Endothelial cell of umbilical vein (primary cell): ENCODE results near the gene UBE2E3. TPM values are rescaled to one million over a fixed set of nuclear protein-coding genes. Genes with fewer than 3 reads are reported as not detected.

Experiments used
- Bru-seq: library from RNA; stranded (reverse); fragments of 400-500 nt; gene quantifications from one replicate; lab custom pipeline; 2021; lab: Mats Ljungman, UMichigan
- BruChase-seq, 2 experiments: library from RNA; stranded (reverse); fragments of 400-500 nt; gene quantifications; one replicate each; lab custom pipeline; 2021; lab: Mats Ljungman, UMichigan
- BruUV-seq: library from RNA; stranded (reverse); fragments of 400-500 nt; replicated peaks from 2 replicates; lab custom pipeline; 2021; lab: Mats Ljungman, UMichigan
- CTCF ChIA-PET: fragments of 300-600, 350-600 bp; sonication (Branson Sonifier 250); formaldehyde crosslinking; loops from one replicate; lab custom pipeline; 2021; ENCODE audit warnings: antibody characterized with exemption, inconsistent platforms; lab: Charles Lee
- POLR2A ChIA-PET: fragments of 300-600, 350-600 bp; sonication (Branson Sonifier 250); formaldehyde crosslinking; loops from one replicate; lab custom pipeline; 2021; ENCODE audit warnings: antibody characterized with exemption, inconsistent platforms; lab: Charles Lee
- DNase-seq: peaks from one replicate; pipeline ENCODE4 v3.0.0-alpha.2; 2011; ENCODE audit warnings: low read depth, low spot score
- FAIRE-seq: peaks from 2 replicates; lab custom pipeline; 2011; peaks lifted over from hg19 to GRCh38; lab: Jason Lieb, UNC
- H2AFZ ChIP-seq: 2 replicates; pipeline ENCODE4 v1.6.0; 2012; ENCODE audit warnings: low read depth, low read length, control low read depth, inconsistent platforms
- H3K27ac ChIP-seq: 2 replicates; pipeline ENCODE4 v1.5.1; 2011; ENCODE audit warnings: low read depth, mild to moderate bottlenecking, control low read depth, low read length, moderate library complexity; ENCODE audit not compliant: insufficient read depth
- H3K27me3 ChIP-seq, 2 experiments: 2 replicates each; pipeline versions ENCODE4 v1.6.0 to v1.6.1; 2011; ENCODE audit warnings: low read length in 2 of 2, mixed read lengths in 1 of 2; ENCODE audit not compliant: control insufficient read depth in 2 of 2, insufficient read depth in 2 of 2
- H3K36me3 ChIP-seq, 2 experiments: 2 replicates in 1 of 2; 3 replicates in 1 of 2; pipeline ENCODE4 v1.5.1; 2011; ENCODE audit warnings: low read length in 2 of 2, mild to moderate bottlenecking in 1 of 2, moderate library complexity in 1 of 2; ENCODE audit not compliant: control insufficient read depth in 2 of 2, insufficient read depth in 2 of 2; ENCODE audit errors: extremely low read depth in 1 of 2
- H3K4me1 ChIP-seq: 3 replicates; pipeline ENCODE4 v1.5.1; 2011; ENCODE audit warnings: mild to moderate bottlenecking, low read length; ENCODE audit not compliant: control insufficient read depth, insufficient read depth; ENCODE audit errors: extremely low read depth
- H3K4me2 ChIP-seq: 2 replicates; pipeline ENCODE4 v1.6.1; 2011; ENCODE audit warnings: low read length, control low read depth, mixed read lengths; ENCODE audit not compliant: insufficient read depth
- H3K4me3 ChIP-seq, 3 experiments: fragments of 200-600 bp in 1 of 3; sonication (generic), shearing (Covaris generic) in 1 of 3; replicated peaks in 1 of 3; 2 replicates each; pipeline ENCODE4 v1.5.1; 2011 to 2016; ENCODE audit warnings: control low read depth in 3 of 3, low read length in 3 of 3, mild to moderate bottlenecking in 2 of 3, inconsistent platforms in 1 of 3, low read depth in 1 of 3, moderate library complexity in 1 of 3; ENCODE audit not compliant: insufficient read depth in 1 of 3
- H3K79me2 ChIP-seq: 2 replicates; pipeline ENCODE4 v1.6.0; 2012; ENCODE audit warnings: low read length, inconsistent platforms; ENCODE audit not compliant: control insufficient read depth, insufficient read depth
- H3K9ac ChIP-seq: replicated peaks from 2 replicates; pipeline ENCODE3; 2011; ENCODE audit warnings: low read length, control low read depth; ENCODE audit not compliant: insufficient read depth; ENCODE audit errors: extremely low read depth
- H3K9me1 ChIP-seq: replicated peaks from 3 replicates; pipeline ENCODE4 v1.6.0; 2011; ENCODE audit warnings: mild to moderate bottlenecking, low read length; ENCODE audit not compliant: control insufficient read depth, insufficient read depth; ENCODE audit errors: extremely low read depth
- H3K9me3 ChIP-seq: replicated peaks from 2 replicates; pipeline ENCODE4 v1.5.1; 2012; ENCODE audit warnings: low read length, inconsistent platforms; ENCODE audit not compliant: control insufficient read depth, insufficient read depth
- H4K20me1 ChIP-seq: replicated peaks from 2 replicates; pipeline ENCODE3; 2011; ENCODE audit warnings: mild to moderate bottlenecking, low read length; ENCODE audit not compliant: control insufficient read depth, insufficient read depth; ENCODE audit errors: extremely low read depth
- EZH2 ChIP-seq: IDR thresholded peaks from 2 replicates; pipeline ENCODE4 v1.6.1; 2012; ENCODE audit warnings: borderline replicate concordance, low read depth, mild to moderate bottlenecking, moderate library complexity, low read length, inconsistent platforms; ENCODE audit not compliant: severe bottlenecking
- FOS ChIP-seq: IDR thresholded peaks from 2 replicates; pipeline ENCODE4 v1.6.1; 2011; ENCODE audit warnings: mild to moderate bottlenecking, low read length, moderate library complexity, borderline replicate concordance; ENCODE audit not compliant: insufficient read depth
- GATA2 ChIP-seq: IDR thresholded peaks from 2 replicates; pipeline ENCODE4 v1.7.0; 2011; ENCODE audit warnings: low read depth, mild to moderate bottlenecking, moderate library complexity, mixed read lengths, low read length; ENCODE audit not compliant: insufficient read length, insufficient read depth
- JUN ChIP-seq: IDR thresholded peaks from 2 replicates; pipeline ENCODE4 v1.6.1; 2011; ENCODE audit warnings: borderline replicate concordance, low read depth; ENCODE audit not compliant: insufficient read length, insufficient read depth
- MYC ChIP-seq: IDR thresholded peaks from one replicate; pipeline ENCODE4 v1.6.1; 2011; ENCODE audit warnings: mild to moderate bottlenecking, low read depth, low read length
- POLR2A ChIP-seq: IDR thresholded peaks from 2 replicates; pipeline ENCODE4 v1.6.1; 2012; ENCODE audit warnings: low read depth, mild to moderate bottlenecking, control low read depth, low read length
- POLR2AphosphoS5 ChIP-seq: IDR thresholded peaks from 2 replicates; pipeline ENCODE4 v1.6.1; 2012; ENCODE audit warnings: low read depth, mild to moderate bottlenecking, control low read depth, low read length, moderate library complexity; ENCODE audit not compliant: insufficient read depth
- dilution Hi-C: fragments of 300-500 bp; cut with MboI; formaldehyde crosslinking; loops from one replicate; pipeline ENCODE4 v1.15.0; 2019; ENCODE audit warnings: low sequenced_read_pairs; ENCODE audit not compliant: extremely low pct_ligation_motif_present
- intact Hi-C: fragments of 100-400 bp; cut with micrococcal nuclease; formaldehyde crosslinking; loops from one replicate; pipeline ENCODE4 v1.10.0; 2022
- long read RNA-seq: library from polyadenylated mRNA; stranded (forward); transcript quantifications from one replicate; pipeline ENCODE4 v2.0.0, GENCODE V29; 2021
- polyA minus RNA-seq, 3 experiments: library from RNA; depleted of rRNA, polyadenylated mRNA; stranded (reverse); fragments of >200 nt; gene quantifications; 1 replicate in 1 of 3; 2 replicates in 2 of 3; pipeline ENCODE4 v1.2.3, GENCODE V29; 2011
- polyA plus RNA-seq, 4 experiments: library from polyadenylated mRNA; depleted of rRNA in 3 of 4; stranded (reverse) in 3 of 4; unstranded in 1 of 4; fragments of >200 nt; gene quantifications; 2 replicates each; pipeline versions ENCODE4 v1.2.1 to v1.2.3, GENCODE V29; 2011 to 2012; ENCODE audit warnings: missing spikeins in 1 of 4
- total RNA-seq: library from RNA; stranded (reverse); gene quantifications from 2 replicates; pipeline ENCODE4 v1.2.3, GENCODE V29; 2021
- TF ChIP-seq, protein P1 (sequence below), 2 donors: IDR thresholded peaks; 1 replicate in 1 of 2; 2 replicates in 1 of 2; pipeline ENCODE4 v1.5.1; 2011; ENCODE audit warnings: low read length in 2 of 2, mild to moderate bottlenecking in 2 of 2, moderate library complexity in 2 of 2, control low read depth in 1 of 2, inconsistent platforms in 1 of 2, low read depth in 1 of 2; ENCODE audit not compliant: insufficient read depth in 1 of 2; ENCODE audit errors: extremely low read depth in 1 of 2
- TF ChIP-seq, protein P2 (sequence below): IDR thresholded peaks from 2 replicates; pipeline ENCODE4 v1.6.1; 2011; ENCODE audit not compliant: insufficient read depth, insufficient read length

The UBE2E3 gene
- 81.5 and 89.2 TPM in 2 replicates for total RNA-seq
- 96.9 and 107 TPM in 2 replicates for polyA plus RNA-seq
- 127 and 136 TPM in 2 replicates for polyA plus RNA-seq (2011; cell fraction: cytosol; rRNA removed)
- polyA plus RNA-seq (2011; cell fraction: nucleus; rRNA removed): 131 and 134 TPM in 2 replicates
- 93.5 and 125 TPM in 2 replicates for polyA plus RNA-seq (2012)
- 59.8 and 60.6 TPM in 2 replicates for polyA minus RNA-seq
- 9.4 TPM for polyA minus RNA-seq (2011; cell fraction: cytosol; rRNA and poly(A)+ RNA removed)
- polyA minus RNA-seq (2011; cell fraction: nucleus; rRNA and poly(A)+ RNA removed): 43.1 and 50.2 TPM in 2 replicates
- Bru-seq, nascent RNA: percentile 93 among the genes with signal in this experiment
- BruChase-seq, experiment 1, labeled RNA remaining after a 6-hour chase: percentile 87 among the genes with signal in this experiment
- percentile 86 among the genes with signal in this experiment for BruChase-seq, experiment 2, labeled RNA remaining after a 2-hour chase
- long read RNA-seq, transcript UBE2E3-202 (6 exons, 1,570 nt): major isoform, 225 of 282 reads
- long read RNA-seq, partial matches to known transcripts: 25 of 282 reads
- long read RNA-seq, other reads (novel, unspliced or antisense): 28 of 282 reads

DNA sequence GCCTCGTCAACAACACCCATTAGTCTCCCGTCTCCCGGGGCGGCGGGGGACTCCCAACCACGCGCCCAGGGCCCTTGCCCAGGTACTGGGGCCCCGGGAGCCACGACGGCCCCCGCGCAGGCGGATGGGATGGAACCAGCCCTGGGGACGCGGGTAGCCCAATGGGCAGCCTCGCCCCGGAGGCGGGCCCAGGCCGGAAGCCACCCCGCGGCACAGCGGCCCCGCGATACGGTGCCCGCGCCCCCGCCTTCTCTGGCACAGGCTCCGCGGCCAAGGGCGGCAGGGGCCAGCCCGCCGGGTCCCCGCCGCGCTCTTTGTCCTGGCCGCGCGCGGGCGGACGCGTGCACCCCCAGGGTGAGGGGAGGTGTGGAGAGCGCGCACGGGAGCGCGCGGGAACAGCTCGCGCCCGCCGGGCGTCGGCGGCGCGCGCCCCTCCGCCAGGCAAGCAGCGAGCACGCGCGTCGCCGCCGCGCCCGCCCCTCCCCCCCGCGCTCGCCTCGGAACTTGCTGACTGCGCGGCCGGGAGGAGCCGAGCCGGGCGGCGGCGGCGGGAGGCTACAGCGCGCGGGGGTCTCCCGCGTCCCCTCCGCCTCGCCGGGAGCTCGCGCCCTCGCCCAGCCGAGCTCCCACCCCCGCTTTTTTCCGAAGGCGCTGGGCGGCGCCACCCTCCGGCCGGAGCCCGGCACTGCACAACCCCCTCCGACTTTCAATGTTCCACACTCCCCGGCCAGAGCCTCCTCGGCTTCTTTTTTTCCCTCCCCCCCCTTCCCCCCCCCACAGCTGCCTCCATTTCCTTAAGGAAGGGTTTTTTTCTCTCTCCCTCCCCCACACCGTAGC, at the start of gene UBE2E3:
Gene UBE2E3 (plus strand): TSS at position 500 of the 837 bp plus-strand sequence. CDS start 1,438 bp downstream, outside the sequence.
- TF ChIP-seq, protein P1, sequence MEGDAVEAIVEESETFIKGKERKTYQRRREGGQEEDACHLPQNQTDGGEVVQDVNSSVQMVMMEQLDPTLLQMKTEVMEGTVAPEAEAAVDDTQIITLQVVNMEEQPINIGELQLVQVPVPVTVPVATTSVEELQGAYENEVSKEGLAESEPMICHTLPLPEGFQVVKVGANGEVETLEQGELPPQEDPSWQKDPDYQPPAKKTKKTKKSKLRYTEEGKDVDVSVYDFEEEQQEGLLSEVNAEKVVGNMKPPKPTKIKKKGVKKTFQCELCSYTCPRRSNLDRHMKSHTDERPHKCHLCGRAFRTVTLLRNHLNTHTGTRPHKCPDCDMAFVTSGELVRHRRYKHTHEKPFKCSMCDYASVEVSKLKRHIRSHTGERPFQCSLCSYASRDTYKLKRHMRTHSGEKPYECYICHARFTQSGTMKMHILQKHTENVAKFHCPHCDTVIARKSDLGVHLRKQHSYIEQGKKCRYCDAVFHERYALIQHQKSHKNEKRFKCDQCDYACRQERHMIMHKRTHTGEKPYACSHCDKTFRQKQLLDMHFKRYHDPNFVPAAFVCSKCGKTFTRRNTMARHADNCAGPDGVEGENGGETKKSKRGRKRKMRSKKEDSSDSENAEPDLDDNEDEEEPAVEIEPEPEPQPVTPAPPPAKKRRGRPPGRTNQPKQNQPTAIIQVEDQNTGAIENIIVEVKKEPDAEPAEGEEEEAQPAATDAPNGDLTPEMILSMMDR (IDR thresholded peaks at IDR 0.05; ENCODE audit: extremely low read depth in 1 of 2, insufficient read depth in 1 of 2, low read depth in 1 of 2, low read length in 2 of 2): peak; percentile 52 to 80
- TF ChIP-seq POLR2A (peak; percentile 77), EZH2 (no peak), JUN (no peak), MYC (no peak), FOS (no peak), GATA2 (no peak), POLR2AphosphoS5 (peak; percentile 79)
- TF ChIP-seq, protein P2, sequence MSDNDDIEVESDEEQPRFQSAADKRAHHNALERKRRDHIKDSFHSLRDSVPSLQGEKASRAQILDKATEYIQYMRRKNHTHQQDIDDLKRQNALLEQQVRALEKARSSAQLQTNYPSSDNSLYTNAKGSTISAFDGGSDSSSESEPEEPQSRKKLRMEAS: no peak
- Histone ChIP-seq H3K4me1 (peaks cover 39% of the 10 kb centered on the region), H3K9me1 (no peaks in the 10 kb centered on the region), H3K27me3 (no peaks in the 10 kb centered on the region), H2AFZ (peak within 1 kb of the TSS; percentile 66), H3K27ac (peak within 1 kb of the TSS; percentile 82), H3K79me2 (peaks cover 35% of the 10 kb centered on the region), H3K4me2 (peak within 1 kb of the TSS; percentile 85), H3K36me3 (peaks cover 0 to 4% of the 10 kb centered on the region in 2 experiments), H4K20me1 (no peaks in the 10 kb centered on the region), H3K4me3 (peak within 1 kb of the TSS; percentile 82 to 98 (median 96)), H3K9me3 (no peaks in the 10 kb centered on the region), H3K9ac (peak within 1 kb of the TSS; percentile 93)
- intact Hi-C loops: loop anchor here (1.0 to 10.0 kb wide), 5 partner anchors 77 to 973 kb away; partner anchors contain the start of genes CWC22 and ITPRID2
- BruUV-seq: no TSS peak
- peak; percentile 80 for DNase-seq
- ChIA-PET CTCF (interaction anchor here (0.6 to 4.4 kb wide), 32 partner anchors 10 to 1151 kb away, joined by 3 to 57 read pairs (median 4); no protein-coding TSS in a partner anchor), POLR2A (interaction anchor here (0.7 to 1.1 kb wide), 3 partner anchors 27 to 89 kb away, joined by 4 to 10 read pairs (median 5); no protein-coding TSS in a partner anchor)
- FAIRE-seq: peak; percentile 48
- dilution Hi-C loops: no loop called here
